HFF-Myc (cell line): ENCODE data around the gene HSPB2.
A peak's percentile ranks its signal among the peaks of the same experiment; 100 is the strongest.
"Not testable (repeated sequence)": the region's sequence is repeated elsewhere in the genome, so short reads cannot be mapped to it uniquely, and the experiment has no call there.

ENCODE experiments used
- DNase-seq: peaks from one replicate; pipeline ENCODE4 v3.0.0-alpha.2; 2011; ENCODE audit warnings: low read depth; ENCODE audit errors: extremely low read depth
- H3K4me3 ChIP-seq: replicated peaks from 2 replicates; pipeline ENCODE4 v1.5.1; 2011; ENCODE audit warnings: low read depth, mild to moderate bottlenecking, control low read depth, low read length
- TF ChIP-seq, protein P1 (sequence below): IDR thresholded peaks from 2 replicates; pipeline ENCODE4 v1.5.1; 2012; ENCODE audit warnings: mild to moderate bottlenecking, low read depth, low read length, control low read depth; ENCODE audit errors: missing control alignments

The HSPB2 gene

DNA sequence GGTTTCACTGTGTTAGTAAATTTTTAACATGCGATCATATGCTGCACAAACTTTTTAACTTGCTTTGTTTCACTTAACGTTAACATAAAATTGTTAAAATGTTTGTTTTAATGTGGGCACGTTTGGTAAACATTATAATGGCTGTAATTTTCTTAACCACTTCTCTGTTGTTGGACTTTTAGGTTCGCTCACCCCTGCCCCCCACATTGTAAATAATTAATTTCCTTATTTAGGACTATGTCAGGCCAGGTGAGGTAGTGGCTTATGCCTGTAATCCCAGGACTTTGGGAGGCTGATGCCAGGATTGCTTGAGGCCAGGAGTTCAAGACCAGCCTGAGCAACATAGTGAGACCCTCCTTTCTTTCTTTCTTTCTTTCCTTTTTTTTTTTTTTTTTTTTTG, 17.9 kb downstream of the HSPB2 start:
- DNase-seq = no peak
- TF ChIP-seq, protein P1, sequence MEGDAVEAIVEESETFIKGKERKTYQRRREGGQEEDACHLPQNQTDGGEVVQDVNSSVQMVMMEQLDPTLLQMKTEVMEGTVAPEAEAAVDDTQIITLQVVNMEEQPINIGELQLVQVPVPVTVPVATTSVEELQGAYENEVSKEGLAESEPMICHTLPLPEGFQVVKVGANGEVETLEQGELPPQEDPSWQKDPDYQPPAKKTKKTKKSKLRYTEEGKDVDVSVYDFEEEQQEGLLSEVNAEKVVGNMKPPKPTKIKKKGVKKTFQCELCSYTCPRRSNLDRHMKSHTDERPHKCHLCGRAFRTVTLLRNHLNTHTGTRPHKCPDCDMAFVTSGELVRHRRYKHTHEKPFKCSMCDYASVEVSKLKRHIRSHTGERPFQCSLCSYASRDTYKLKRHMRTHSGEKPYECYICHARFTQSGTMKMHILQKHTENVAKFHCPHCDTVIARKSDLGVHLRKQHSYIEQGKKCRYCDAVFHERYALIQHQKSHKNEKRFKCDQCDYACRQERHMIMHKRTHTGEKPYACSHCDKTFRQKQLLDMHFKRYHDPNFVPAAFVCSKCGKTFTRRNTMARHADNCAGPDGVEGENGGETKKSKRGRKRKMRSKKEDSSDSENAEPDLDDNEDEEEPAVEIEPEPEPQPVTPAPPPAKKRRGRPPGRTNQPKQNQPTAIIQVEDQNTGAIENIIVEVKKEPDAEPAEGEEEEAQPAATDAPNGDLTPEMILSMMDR = no peak
- H3K4me3 ChIP-seq = no peak overlapping the region

DNA sequence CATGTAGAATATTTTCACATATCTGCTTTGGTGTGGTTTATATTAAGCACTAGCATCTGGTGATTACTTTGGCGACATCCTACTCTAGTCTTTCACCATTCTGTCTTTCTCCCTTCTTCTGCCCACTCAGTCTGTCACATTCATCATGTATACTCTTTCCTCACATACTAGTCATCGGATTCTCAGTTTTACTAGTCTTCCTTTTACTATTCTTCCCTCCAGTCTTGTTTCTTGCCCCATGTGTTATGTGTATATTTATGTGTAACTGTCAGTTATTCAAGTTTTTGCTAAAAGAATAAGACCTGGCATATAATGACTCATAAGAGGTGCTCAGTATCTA, 20.0 kb downstream of the HSPB2 start:
- no peak for DNase-seq
- TF ChIP-seq, protein P1 = no peak
- H3K4me3 ChIP-seq = no peak overlapping the region

DNA sequence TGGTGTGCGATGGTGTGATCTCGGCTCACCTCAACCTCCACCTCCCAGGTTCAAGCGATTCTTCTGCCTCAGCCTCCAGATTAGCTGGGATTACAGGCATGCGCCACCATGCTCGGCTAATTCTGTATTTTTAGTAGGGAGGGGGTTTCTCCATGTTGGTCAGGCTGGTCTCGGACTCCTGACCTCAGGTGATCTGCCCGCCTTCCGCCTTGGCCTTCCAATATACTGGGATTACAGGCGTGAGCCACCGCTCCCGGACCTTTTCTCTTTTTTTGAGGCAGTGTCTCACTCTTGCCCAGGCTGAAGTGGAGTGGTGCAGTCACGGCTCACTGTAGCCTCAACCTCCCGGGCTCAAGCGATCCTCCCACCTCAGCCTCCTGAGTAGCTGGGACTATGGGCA, 20.6 kb downstream of the HSPB2 start:
- H3K4me3 ChIP-seq, DNase-seq: not testable (repeated sequence)

DNA sequence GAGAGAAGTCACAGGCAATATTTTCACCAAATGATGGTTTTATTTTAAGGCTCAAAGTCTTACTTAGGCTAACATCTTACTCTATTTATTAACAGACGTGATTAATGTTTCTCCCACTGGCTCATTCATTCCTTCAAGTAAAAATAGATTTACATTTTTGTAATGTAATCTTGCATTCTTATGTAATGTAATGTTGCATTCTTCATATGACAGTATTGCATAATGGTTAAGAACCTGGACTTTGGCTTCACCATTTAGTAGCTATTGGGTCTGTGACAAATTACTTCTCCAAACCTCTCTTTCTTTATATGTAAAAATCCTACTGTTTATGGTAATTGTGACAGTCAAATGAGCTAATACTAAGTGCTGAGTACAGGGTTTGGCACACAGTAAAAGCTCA, 21.3 kb downstream of the HSPB2 start:
- TF ChIP-seq, protein P1 = no peak
- H3K4me3 ChIP-seq = no peak overlapping the region
- DNase-seq = no peak

DNA sequence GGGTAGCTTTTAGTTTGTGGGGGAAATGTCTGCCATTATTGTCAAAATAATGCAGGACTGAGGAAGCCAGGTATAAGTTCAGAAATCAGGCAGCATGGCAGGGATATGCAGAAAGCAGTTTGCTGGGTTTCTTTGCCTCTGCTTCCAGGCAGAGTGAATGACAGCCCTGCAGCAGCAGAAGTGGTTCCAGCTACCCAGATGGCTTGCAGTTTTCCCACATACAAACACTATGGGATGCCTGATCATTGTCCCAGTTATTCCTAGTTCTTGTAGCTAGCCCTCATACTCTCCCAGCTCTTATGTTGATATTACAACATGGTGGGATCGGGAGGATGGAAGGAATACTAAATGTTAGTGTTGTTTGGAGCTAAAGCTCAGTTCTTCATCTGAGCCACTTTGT, 21.8 kb downstream of the HSPB2 start:
- DNase-seq = no peak
- no peak overlapping the region for H3K4me3 ChIP-seq
- TF ChIP-seq, protein P1 = no peak

DNA sequence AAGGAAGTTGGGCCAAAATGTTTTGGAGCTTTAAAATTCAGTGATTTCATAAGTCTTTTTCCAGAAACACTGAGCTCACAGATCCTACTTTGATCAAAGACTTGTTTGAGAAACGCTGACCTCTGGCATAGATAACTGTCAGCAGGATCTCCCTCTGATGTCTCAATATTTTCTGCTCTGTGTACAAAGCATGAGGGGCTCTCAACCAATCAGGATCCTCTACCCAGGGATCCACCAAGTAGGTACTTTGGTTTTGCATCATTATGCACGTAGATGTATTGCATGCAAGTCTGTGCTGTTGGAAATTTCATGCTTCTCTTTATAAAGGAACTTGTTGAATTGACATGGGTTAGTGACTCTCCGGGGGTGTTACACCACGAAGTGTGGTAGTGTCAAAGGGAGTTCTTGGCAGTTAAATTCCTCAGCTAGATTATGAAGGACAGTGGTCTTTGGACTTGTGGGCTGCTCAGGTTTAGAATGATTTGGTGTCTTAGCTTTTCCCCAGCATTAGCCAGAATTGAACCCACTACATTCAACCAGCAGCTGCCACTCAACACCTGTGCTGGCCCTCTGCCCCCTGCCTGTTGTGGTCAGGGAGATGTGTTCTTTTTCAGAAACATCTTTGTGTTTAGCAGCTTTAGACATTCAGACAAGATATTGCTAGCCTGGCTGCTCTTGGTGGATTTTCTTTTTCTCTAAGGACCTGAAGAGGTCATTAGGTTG, 22.9 kb downstream of the HSPB2 start:
- no peak for DNase-seq
- TF ChIP-seq, protein P1 = no peak

DNA sequence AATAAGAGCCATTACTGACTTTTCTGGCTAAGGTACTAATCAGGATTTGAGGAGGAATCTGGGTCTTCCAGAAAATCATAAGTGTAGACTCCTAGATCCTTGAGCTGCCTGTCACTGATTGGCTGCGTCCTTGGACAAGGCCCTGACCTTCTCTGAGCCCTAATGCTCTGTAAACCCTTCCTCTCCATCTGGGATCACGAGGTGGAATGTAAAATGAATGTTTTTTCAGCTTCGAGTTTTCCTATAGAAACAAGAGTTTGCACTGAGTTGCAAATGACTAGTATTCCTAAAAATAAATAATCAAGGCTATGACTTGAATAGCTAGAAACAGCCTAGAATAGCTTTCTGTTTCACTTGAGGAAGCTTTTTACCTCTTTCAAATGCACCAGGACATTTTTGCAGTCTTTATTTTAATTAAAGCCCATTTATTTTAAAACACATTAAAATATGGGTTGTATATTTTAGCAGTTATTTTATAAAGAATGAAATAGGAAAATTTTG, 23.6 kb downstream of the HSPB2 start:
- no peak for DNase-seq
- TF ChIP-seq, protein P1 = no peak
- peak overlapping the region; percentile 66 for H3K4me3 ChIP-seq

More for the DNA sequence above, 22.9 kb downstream of the HSPB2 start:
- H3K4me3 ChIP-seq = no peak overlapping the region
